ENCODE measurements around the gene NDUFC2. TPM values are rescaled to one million over a fixed set of nuclear protein-coding genes. Genes with fewer than 3 reads are reported as not detected.
A peak's percentile ranks its signal among the peaks of the same experiment; 100 is the strongest.
"Not testable (repeated sequence)": the region's sequence is repeated elsewhere in the genome, so short reads cannot be mapped to it uniquely, and the experiment has no call there.

NDUFC2 gene
- total and polyA plus RNA-seq, 2 experiments from 2014 or later: 123 to 689 TPM

DNA sequence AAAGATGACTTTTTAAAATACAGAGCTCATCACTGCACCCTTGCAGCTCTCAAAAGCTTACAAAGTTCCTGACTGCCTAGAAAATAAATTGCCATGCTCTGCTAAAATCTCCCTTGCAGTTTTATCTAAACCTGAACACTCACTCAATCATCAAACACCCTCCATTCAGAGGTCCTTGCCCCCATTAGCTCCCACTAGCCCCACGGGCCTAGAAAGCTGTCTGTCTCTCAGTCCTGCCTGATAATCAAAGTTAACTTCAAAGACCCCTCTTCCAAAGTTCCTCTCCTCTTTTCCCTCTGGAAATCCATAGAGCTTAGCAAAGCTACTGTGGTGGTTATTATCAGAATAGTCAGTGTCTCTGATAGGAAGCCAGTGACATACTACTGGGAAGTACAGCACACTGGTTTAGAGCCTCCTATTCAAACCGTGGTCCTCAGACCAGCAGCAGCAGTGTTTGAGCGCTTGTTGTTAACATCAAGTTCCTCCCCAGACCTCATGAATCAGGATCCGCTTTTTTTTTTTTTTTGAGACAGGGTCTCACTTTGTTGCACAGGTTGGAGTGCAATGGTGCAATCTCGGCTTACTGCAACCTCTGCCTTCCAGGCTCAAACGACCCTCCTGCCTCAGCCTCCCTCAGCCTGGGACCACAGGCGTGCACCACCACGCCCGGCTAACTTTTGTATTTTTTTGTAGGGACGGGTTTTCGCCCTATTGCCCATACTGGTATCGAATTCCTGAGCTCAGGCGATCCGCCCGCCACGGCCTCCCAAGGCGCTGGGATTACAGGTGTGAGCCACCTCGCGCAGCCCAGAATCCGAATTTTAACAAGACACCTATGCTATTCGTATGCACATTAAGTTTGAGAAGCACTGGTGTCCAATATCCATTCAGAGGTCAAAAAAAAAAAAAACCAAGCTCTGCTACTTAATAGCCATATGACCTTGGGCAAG is 1.2 kb downstream of the NDUFC2 start:
- Histone ChIP-seq H3K4me1 (ENCODE audit: low read depth) (peaks cover 9% of the 10 kb centered on the region), H3K4me3 (peak overlapping the region; percentile 86), H3K36me3 (no peaks in the 10 kb centered on the region), H3K27me3 (peaks cover 3% of the 10 kb centered on the region), H3K27ac (peak overlapping the region; percentile 95), H3K9me3 (ENCODE audit: low read depth) (no peaks in the 10 kb centered on the region)
- TF ChIP-seq, protein P1, sequence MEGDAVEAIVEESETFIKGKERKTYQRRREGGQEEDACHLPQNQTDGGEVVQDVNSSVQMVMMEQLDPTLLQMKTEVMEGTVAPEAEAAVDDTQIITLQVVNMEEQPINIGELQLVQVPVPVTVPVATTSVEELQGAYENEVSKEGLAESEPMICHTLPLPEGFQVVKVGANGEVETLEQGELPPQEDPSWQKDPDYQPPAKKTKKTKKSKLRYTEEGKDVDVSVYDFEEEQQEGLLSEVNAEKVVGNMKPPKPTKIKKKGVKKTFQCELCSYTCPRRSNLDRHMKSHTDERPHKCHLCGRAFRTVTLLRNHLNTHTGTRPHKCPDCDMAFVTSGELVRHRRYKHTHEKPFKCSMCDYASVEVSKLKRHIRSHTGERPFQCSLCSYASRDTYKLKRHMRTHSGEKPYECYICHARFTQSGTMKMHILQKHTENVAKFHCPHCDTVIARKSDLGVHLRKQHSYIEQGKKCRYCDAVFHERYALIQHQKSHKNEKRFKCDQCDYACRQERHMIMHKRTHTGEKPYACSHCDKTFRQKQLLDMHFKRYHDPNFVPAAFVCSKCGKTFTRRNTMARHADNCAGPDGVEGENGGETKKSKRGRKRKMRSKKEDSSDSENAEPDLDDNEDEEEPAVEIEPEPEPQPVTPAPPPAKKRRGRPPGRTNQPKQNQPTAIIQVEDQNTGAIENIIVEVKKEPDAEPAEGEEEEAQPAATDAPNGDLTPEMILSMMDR (IDR thresholded peaks at IDR 0.05; ENCODE audit: low read depth, low read length): no peak
- no peak for DNase-seq (ENCODE audit: low read depth in 1 of 2, low spot score in 1 of 2)

- not testable (repeated sequence) for DNase-seq (ENCODE audit: low read depth in 1 of 2, low spot score in 1 of 2); H3K9me3 ChIP-seq (ENCODE audit: low read depth); H3K36me3 ChIP-seq; H3K27me3 ChIP-seq; H3K4me3 ChIP-seq; H3K4me1 ChIP-seq (ENCODE audit: low read depth); H3K27ac ChIP-seq
These were observed 2.1 kb downstream of the NDUFC2 start for GRCh38 chr11:78077592-78077991.

GRCh38 chr11:78076733-78077403 is 2.8 kb downstream of the NDUFC2 start:
- DNase-seq (ENCODE audit: low read depth in 1 of 2, low spot score in 1 of 2): no peak
- TF ChIP-seq, protein P1 (IDR thresholded peaks at IDR 0.05; ENCODE audit: low read depth, low read length): no peak
- Histone ChIP-seq H3K9me3 (ENCODE audit: low read depth) (no peaks in the 10 kb centered on the region), H3K27ac (no peak overlapping the region), H3K27me3 (no peaks in the 10 kb centered on the region), H3K4me1 (ENCODE audit: low read depth) (peaks cover 9% of the 10 kb centered on the region), H3K36me3 (peaks cover under 1% of the 10 kb centered on the region), H3K4me3 (no peak overlapping the region)

DNA sequence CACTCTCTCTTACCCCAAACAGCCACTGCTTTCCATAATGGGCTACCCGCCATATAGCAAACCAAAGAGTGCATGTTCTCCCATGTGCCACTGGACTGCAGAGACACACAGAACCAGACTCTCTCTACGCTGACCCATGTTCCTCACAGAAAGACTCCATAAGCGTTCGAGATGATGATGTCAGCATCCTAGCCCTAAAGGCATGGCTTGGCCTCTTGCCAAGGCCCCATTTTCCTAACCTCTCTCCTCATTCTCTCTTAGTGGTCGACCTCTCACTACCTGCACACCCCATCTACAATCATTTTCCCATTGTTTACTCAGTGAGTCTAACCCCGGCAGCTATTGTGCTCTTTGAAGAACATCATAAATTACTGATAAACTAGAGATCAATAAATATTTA is 4.9 kb downstream of the NDUFC2 start:
- DNase-seq (ENCODE audit: low read depth in 1 of 2, low spot score in 1 of 2): no peak
- Histone ChIP-seq H3K4me3 (no peak overlapping the region), H3K27me3 (no peaks in the 10 kb centered on the region), H3K4me1 (ENCODE audit: low read depth) (peaks cover 9% of the 10 kb centered on the region), H3K9me3 (ENCODE audit: low read depth) (no peaks in the 10 kb centered on the region), H3K27ac (no peak overlapping the region), H3K36me3 (peaks cover 14% of the 10 kb centered on the region)
- TF ChIP-seq, protein P1 (IDR thresholded peaks at IDR 0.05; ENCODE audit: low read depth, low read length): no peak

DNA sequence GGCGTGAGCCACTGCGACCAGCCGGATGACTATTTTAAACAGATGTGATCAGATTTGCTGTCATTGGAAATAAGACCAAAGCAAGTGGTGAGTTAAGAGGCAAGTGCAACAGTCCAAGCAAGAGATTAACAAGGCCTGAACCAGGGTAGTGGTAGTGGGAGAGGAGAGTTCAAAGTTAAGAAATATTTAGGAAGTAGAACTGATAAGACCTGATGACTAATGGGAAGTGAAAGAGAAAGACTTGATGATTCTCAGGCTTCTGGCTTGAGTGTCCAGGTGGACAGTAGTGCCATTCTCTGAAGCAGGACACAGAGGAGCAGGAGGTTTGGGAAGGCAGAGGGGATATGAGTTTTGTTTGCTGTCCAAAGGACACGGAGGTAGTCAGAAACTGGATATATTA is 7.2 kb downstream of the NDUFC2 start:
- DNase-seq (ENCODE audit: low read depth in 1 of 2, low spot score in 1 of 2): no peak
- H3K4me3 ChIP-seq: no peak overlapping the region
- H3K27ac ChIP-seq: no peak overlapping the region
- no peaks in the 10 kb centered on the region for H3K27me3 ChIP-seq
- peaks cover 22% of the 10 kb centered on the region for H3K36me3 ChIP-seq
- TF ChIP-seq, protein P1 (IDR thresholded peaks at IDR 0.05; ENCODE audit: low read depth, low read length): no peak
- no peaks in the 10 kb centered on the region for H3K9me3 ChIP-seq (ENCODE audit: low read depth)
- H3K4me1 ChIP-seq (ENCODE audit: low read depth): no peaks in the 10 kb centered on the region

GRCh38 chr11:78071717-78072116 is 7.9 kb downstream of the NDUFC2 start:
- peaks cover 22% of the 10 kb centered on the region for H3K36me3 ChIP-seq
- no peak overlapping the region for H3K27ac ChIP-seq
- no peaks in the 10 kb centered on the region for H3K27me3 ChIP-seq
- H3K4me3 ChIP-seq: no peak overlapping the region
- TF ChIP-seq, protein P1 (IDR thresholded peaks at IDR 0.05; ENCODE audit: low read depth, low read length): no peak
- H3K4me1 ChIP-seq (ENCODE audit: low read depth): no peaks in the 10 kb centered on the region
- DNase-seq (ENCODE audit: low read depth in 1 of 2, low spot score in 1 of 2): no peak
- H3K9me3 ChIP-seq (ENCODE audit: low read depth): no peaks in the 10 kb centered on the region

Measured in cardiac muscle cell (in vitro differentiated cells and primary cell).